Mesendoderm (in vitro differentiated cells): Measurements from ENCODE around the gene APP.

Experiments
- DNase-seq: peaks from one replicate; pipeline ENCODE4 v3.0.0; 2013
- H2AK5ac ChIP-seq: 2 replicates; pipeline ENCODE4 v1.6.1; 2013; ENCODE audit warnings: low read length, inconsistent platforms
- H2BK120ac ChIP-seq: 2 replicates; pipeline ENCODE4 v1.6.1; 2013; ENCODE audit warnings: low read depth, mild to moderate bottlenecking, low read length, moderate library complexity, mixed read lengths
- H2BK15ac ChIP-seq: replicated peaks from 2 replicates; pipeline ENCODE4 v1.6.1; 2013; ENCODE audit warnings: low read depth, mild to moderate bottlenecking, moderate library complexity
- H2BK5ac ChIP-seq: 2 replicates; pipeline ENCODE4 v1.6.1; 2013; ENCODE audit warnings: low read length, inconsistent platforms
- H3K18ac ChIP-seq: 2 replicates; pipeline ENCODE4 v1.6.1; 2013; ENCODE audit warnings: mild to moderate bottlenecking, low read length, mixed read lengths
- H3K23ac ChIP-seq: one replicate; pipeline ENCODE4 v1.6.1; 2013; ENCODE audit warnings: low read length
- H3K27ac ChIP-seq: 2 replicates; pipeline ENCODE4 v1.5.1; 2013; ENCODE audit warnings: low read depth, mild to moderate bottlenecking, inconsistent platforms, low read length, moderate library complexity
- H3K27me3 ChIP-seq: 2 replicates; pipeline ENCODE4 v1.6.1; 2013; ENCODE audit warnings: low read length, control low read depth, mild to moderate bottlenecking, inconsistent platforms; ENCODE audit not compliant: insufficient read depth, poor library complexity
- H3K36me3 ChIP-seq: 2 replicates; pipeline ENCODE4 v1.6.1; 2013; ENCODE audit warnings: low read length, inconsistent platforms; ENCODE audit not compliant: control insufficient read depth, insufficient read depth
- H3K4ac ChIP-seq: one replicate; pipeline ENCODE4 v1.6.1; 2013; ENCODE audit warnings: low read depth, mild to moderate bottlenecking, low read length, moderate library complexity
- H3K4me1 ChIP-seq: 2 replicates; pipeline ENCODE4 v1.6.1; 2013; ENCODE audit warnings: low read depth, low read length, inconsistent platforms; ENCODE audit not compliant: control insufficient read depth
- H3K4me2 ChIP-seq: 2 replicates; pipeline ENCODE4 v1.6.1; 2013; ENCODE audit warnings: low read length
- H3K4me3 ChIP-seq: 2 replicates; pipeline ENCODE4 v1.5.1; 2013; ENCODE audit warnings: mild to moderate bottlenecking, low read length
- H3K56ac ChIP-seq: one replicate; pipeline ENCODE4 v1.6.1; 2013; ENCODE audit warnings: low read length
- H3K79me1 ChIP-seq: 2 replicates; pipeline ENCODE4 v1.6.1; 2013; ENCODE audit warnings: low read length, inconsistent platforms
- H3K79me2 ChIP-seq: 2 replicates; pipeline ENCODE4 v1.6.1; 2013; ENCODE audit warnings: mild to moderate bottlenecking, low read length; ENCODE audit not compliant: control insufficient read depth, insufficient read depth
- H3K9ac ChIP-seq: 2 replicates; pipeline ENCODE4 v1.6.1; 2013; ENCODE audit warnings: low read length, inconsistent platforms
- H4K5ac ChIP-seq: one replicate; pipeline ENCODE4 v1.6.1; 2013; ENCODE audit warnings: low read length
- H4K8ac ChIP-seq: one replicate; pipeline ENCODE4 v1.6.1; 2013; ENCODE audit warnings: low read depth, mild to moderate bottlenecking, control low read depth, low read length, moderate library complexity
- WGBS: extraction: QIAGEN DNeasy Blood & Tissue Kit; methylation state at CpG from one replicate; pipeline ENCODE4 v1.1.7; 2013; ENCODE audit warnings: low lambda C conversion rate, missing lambda C conversion rate; ENCODE audit not compliant: insufficient coverage; ENCODE audit errors: extremely low coverage; 5-methylcytosine and 5-hydroxymethylcytosine counted together

The APP gene

DNA sequence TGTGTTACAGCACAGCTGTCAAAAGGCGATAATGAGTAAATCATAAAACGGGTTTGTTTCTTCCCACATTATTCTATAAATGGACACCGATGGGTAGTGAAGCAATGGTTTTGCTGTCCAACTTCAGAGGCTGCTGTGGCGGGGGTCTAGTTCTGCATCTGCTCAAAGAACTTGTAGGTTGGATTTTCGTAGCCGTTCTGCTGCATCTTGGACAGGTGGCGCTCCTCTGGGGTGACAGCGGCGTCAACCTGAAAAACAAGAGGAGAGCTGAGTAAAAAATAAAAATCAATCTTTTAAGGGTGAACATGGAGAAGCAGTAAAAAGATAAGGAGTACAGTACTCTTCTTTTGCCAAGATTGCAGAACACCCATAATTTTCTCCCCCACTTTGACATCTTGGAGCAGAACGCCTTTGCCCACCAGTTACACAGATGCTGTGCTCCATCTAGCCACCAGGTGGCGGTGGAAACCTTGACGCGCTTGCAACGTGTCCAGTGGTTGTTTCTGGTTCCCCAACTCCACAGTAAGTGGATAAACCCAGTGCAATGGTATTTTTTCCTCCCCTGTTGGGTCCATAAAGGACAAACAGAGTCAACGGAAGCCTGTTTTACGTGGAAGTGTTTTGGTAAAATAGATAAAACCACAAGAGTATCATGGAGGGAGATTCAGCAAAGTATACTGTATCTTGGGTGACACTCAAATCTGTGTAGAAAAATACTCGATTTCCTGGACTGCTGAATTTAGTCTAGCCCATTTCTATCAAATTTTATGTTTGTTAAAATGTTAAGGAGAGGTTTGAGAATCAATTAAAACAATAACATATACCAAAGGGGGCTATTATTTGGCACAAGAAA is 288.8 kb downstream of the APP start:
- Histone ChIP-seq H3K9ac (no peak overlapping the region), H3K56ac (no peak overlapping the region), H3K23ac (no peak overlapping the region), H2BK120ac (no peak overlapping the region), H3K79me1 (peaks cover 3% of the 10 kb centered on the region), H3K4me1 (no peaks in the 10 kb centered on the region), H3K79me2 (no peaks in the 10 kb centered on the region), H3K27ac (no peak overlapping the region), H3K27me3 (no peaks in the 10 kb centered on the region), H3K4me3 (no peak overlapping the region), H3K36me3 (peaks cover 7% of the 10 kb centered on the region), H2AK5ac (no peak overlapping the region), H3K4ac (no peak overlapping the region), H2BK15ac (no peak overlapping the region), H2BK5ac (no peak overlapping the region), H3K18ac (no peak overlapping the region), H4K8ac (no peak overlapping the region), H3K4me2 (no peak overlapping the region), H4K5ac (no peak overlapping the region)
- WGBS, result no CpG with 5 or more reads among the region's 17 CpGs
- peak; percentile 69 for DNase-seq

DNA sequence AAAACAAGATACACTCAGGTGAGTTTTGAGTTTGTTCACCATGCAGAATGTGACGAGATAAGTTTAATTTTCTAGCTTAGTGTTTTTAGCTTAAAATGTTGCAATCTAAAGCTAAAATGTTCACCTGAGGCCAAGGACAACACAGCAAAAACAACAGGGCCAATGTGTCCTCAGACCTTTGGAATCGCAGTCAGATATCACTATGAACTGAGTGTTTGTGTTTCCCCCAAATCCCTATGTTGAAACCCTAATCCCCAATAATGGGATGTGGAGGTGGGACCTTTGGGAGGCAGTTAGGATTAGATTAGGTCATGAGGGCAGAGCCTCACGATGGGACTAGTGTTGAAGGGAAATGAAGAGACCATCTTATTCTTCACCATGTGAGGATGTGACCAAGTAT is 291.4 kb downstream of the APP start:
- Histone ChIP-seq H2BK120ac (no peak overlapping the region), H4K8ac (no peak overlapping the region), H3K79me2 (no peaks in the 10 kb centered on the region), H2AK5ac (no peak overlapping the region), H3K56ac (no peak overlapping the region), H3K4me1 (no peaks in the 10 kb centered on the region), H3K9ac (no peak overlapping the region), H3K4me3 (no peak overlapping the region), H3K79me1 (no peaks in the 10 kb centered on the region), H3K27me3 (no peaks in the 10 kb centered on the region), H2BK15ac (no peak overlapping the region), H3K23ac (no peak overlapping the region), H3K27ac (no peak overlapping the region), H3K4me2 (no peak overlapping the region), H3K36me3 (peaks cover 6% of the 10 kb centered on the region), H3K18ac (no peak overlapping the region), H2BK5ac (no peak overlapping the region), H4K5ac (no peak overlapping the region), H3K4ac (no peak overlapping the region)
- no peak for DNase-seq
- no CpG with 5 or more reads among the region's 3 CpGs for WGBS

DNA sequence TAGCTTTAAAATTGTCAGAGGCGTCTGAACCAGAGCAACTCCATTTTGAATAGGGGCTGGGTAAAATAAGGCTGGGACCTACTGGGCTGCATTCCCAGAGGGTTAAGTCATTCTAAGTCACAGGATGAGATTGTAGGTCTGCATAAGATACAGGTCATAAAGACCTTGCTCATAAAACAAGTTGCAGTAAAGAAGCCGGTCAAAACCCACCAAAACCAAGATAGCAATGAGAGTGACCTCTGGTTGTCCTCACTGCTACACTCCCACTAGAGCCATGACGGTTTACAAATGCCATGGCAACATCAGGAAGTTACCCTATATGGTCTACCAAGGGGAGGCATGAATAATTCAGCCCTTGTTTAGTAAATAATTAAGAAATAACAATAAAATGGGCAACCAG is 292.2 kb downstream of the APP start:
- Histone ChIP-seq H4K5ac (no peak overlapping the region), H3K23ac (no peak overlapping the region), H3K18ac (no peak overlapping the region), H4K8ac (no peak overlapping the region), H3K4ac (no peak overlapping the region), H2BK120ac (no peak overlapping the region), H3K4me2 (no peak overlapping the region), H3K27me3 (no peaks in the 10 kb centered on the region), H2BK15ac (no peak overlapping the region), H3K79me2 (no peaks in the 10 kb centered on the region), H3K79me1 (no peaks in the 10 kb centered on the region), H3K4me1 (no peaks in the 10 kb centered on the region), H2BK5ac (no peak overlapping the region), H3K56ac (no peak overlapping the region), H3K36me3 (peaks cover 6% of the 10 kb centered on the region), H3K27ac (no peak overlapping the region), H2AK5ac (no peak overlapping the region), H3K4me3 (no peak overlapping the region), H3K9ac (no peak overlapping the region)
- DNase-seq, result peak; percentile 54
- WGBS, result no CpG with 5 or more reads among the region's 3 CpGs

DNA sequence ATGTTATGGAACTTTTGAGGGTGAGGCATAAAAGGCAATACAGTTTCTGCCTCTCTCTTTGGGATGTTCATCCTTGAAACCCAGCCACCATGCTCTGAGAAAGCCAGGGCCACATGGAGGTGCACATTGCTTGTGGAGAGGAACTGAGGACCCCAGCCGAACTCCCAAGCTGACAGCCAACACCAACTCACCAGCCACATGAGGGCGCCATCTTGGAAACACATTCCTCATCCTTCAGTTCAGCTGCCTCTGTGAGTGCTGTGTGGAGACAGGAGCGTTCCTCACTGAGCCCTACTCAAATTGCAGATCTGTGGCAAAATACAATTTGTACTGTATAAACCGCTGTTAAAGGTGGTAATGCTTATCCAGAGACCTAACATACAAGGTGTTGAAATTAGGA is 298.3 kb downstream of the APP start:
- no peak overlapping the region for H4K8ac ChIP-seq
- H3K4me3 ChIP-seq, result no peak overlapping the region
- H3K36me3 ChIP-seq, result no peaks in the 10 kb centered on the region
- no peak overlapping the region for H3K4me2 ChIP-seq
- DNase-seq, result peak; percentile 46
- no peak overlapping the region for H2BK5ac ChIP-seq
- H3K4me1 ChIP-seq, result no peaks in the 10 kb centered on the region
- no peak overlapping the region for H4K5ac ChIP-seq
- no peaks in the 10 kb centered on the region for H3K79me2 ChIP-seq
- no peak overlapping the region for H3K9ac ChIP-seq
- no peak overlapping the region for H3K4ac ChIP-seq
- no peak overlapping the region for H2BK15ac ChIP-seq
- no peak overlapping the region for H3K27ac ChIP-seq
- no peaks in the 10 kb centered on the region for H3K27me3 ChIP-seq
- H3K56ac ChIP-seq, result no peak overlapping the region
- H2BK120ac ChIP-seq, result no peak overlapping the region
- H3K79me1 ChIP-seq, result no peaks in the 10 kb centered on the region
- no CpG with 5 or more reads among the region's 4 CpGs for WGBS
- no peak overlapping the region for H2AK5ac ChIP-seq
- no peak overlapping the region for H3K18ac ChIP-seq
- H3K23ac ChIP-seq, result no peak overlapping the region

DNA sequence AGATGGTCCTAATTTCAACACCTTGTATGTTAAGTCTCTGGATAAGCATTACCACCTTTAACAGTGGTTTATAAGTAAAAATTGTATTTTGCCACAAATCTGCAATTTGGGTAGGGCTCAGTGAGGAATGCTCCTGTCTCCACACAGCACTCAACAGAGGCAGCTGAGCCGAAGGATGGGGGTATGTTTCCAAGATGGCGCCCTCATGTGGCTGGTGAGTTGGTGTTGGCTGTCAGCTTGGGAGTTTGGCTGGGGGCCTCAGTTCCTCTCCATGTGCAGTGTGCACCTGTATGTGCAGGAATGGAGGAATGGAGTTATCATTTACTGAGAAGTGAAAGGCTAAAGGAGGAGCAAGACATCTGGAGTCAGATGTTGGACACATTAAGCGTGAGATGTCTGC is 299.0 kb downstream of the APP start:
- H3K4me1 ChIP-seq, result no peaks in the 10 kb centered on the region
- H3K4me3 ChIP-seq, result no peak overlapping the region
- H4K8ac ChIP-seq, result no peak overlapping the region
- no peaks in the 10 kb centered on the region for H3K79me1 ChIP-seq
- H3K18ac ChIP-seq, result no peak overlapping the region
- H4K5ac ChIP-seq, result no peak overlapping the region
- H2BK5ac ChIP-seq, result no peak overlapping the region
- DNase-seq, result peak; percentile 46
- no peak overlapping the region for H2AK5ac ChIP-seq
- no peak overlapping the region for H3K4ac ChIP-seq
- no peak overlapping the region for H2BK120ac ChIP-seq
- no peak overlapping the region for H3K23ac ChIP-seq
- H3K9ac ChIP-seq, result no peak overlapping the region
- H2BK15ac ChIP-seq, result no peak overlapping the region
- H3K27ac ChIP-seq, result no peak overlapping the region
- no peaks in the 10 kb centered on the region for H3K36me3 ChIP-seq
- H3K79me2 ChIP-seq, result no peaks in the 10 kb centered on the region
- H3K4me2 ChIP-seq, result no peak overlapping the region
- H3K56ac ChIP-seq, result no peak overlapping the region
- WGBS, result no CpG with 5 or more reads among the region's 3 CpGs
- H3K27me3 ChIP-seq, result no peaks in the 10 kb centered on the region

DNA sequence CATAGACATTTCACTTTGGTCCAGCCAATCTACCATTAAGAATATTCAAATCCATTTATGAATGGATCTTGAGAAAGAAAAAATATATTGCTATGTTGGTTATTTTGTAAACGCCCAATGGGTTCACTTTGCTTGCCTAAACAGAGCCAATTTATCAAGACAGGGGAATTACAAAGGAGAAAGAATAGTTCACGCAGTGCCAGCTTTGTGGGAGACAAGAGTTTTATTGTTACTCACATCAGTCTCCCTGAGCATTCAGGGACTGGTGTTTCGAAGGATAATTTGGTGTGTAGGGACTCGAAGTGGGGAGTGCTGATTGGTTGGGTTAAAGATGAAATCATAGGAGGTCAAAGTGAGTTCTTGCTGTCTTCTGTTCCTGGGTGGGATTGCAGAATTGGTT is 300.5 kb downstream of the APP start:
- no peaks in the 10 kb centered on the region for H3K36me3 ChIP-seq

More for the DNA sequence above, 300.5 kb downstream of the APP start:
- Histone ChIP-seq H3K4me3 (no peak overlapping the region), H3K56ac (no peak overlapping the region), H3K79me2 (no peaks in the 10 kb centered on the region), H2BK120ac (no peak overlapping the region), H3K23ac (no peak overlapping the region), H3K9ac (no peak overlapping the region), H3K27me3 (no peaks in the 10 kb centered on the region), H3K4me1 (no peaks in the 10 kb centered on the region), H4K8ac (no peak overlapping the region), H2AK5ac (no peak overlapping the region), H2BK5ac (no peak overlapping the region), H4K5ac (no peak overlapping the region), H3K79me1 (no peaks in the 10 kb centered on the region), H3K18ac (no peak overlapping the region), H3K27ac (no peak overlapping the region), H2BK15ac (no peak overlapping the region), H3K4me2 (no peak overlapping the region), H3K4ac (no peak overlapping the region)
- DNase-seq, result no peak
- WGBS, result no CpG with 5 or more reads among the region's 4 CpGs
